HepG2 (cell line): Measurements from ENCODE around the gene ATOSB.

Experiments used
- EP300 ChIP-seq, 3 experiments: sonication (generic) in 1 of 3; formaldehyde crosslinking in 1 of 3; IDR thresholded peaks; 2 replicates each; pipeline versions ENCODE4 v1.5.1 to v1.6.1; 2011 to 2020; ENCODE audit warnings: low read depth in 2 of 3, low read length in 2 of 3, borderline replicate concordance in 1 of 3, improper control_type of control experiment in 1 of 3, mild to moderate bottlenecking in 1 of 3, missing genetic modification reagents in 1 of 3, moderate library complexity in 1 of 3
- GABPB1 ChIP-seq: IDR thresholded peaks from 2 replicates; pipeline ENCODE4 v1.6.1; 2016; ENCODE audit warnings: mild to moderate bottlenecking, missing genetic modification reagents, moderate library complexity, missing compliant biosample characterization
- IRF9 ChIP-seq: sonication (generic); formaldehyde crosslinking; IDR thresholded peaks from 2 replicates; pipeline ENCODE4 v1.8.0; 2022; ENCODE audit warnings: missing genetic modification reagents, mild to moderate bottlenecking, borderline replicate concordance
- MAFK ChIP-seq, 2 experiments: IDR thresholded peaks in 1 of 2; conservative IDR thresholded peaks in 1 of 2; 2 replicates each; pipeline ENCODE4 v1.6.1; 2011; ENCODE audit warnings: improper control_type of control experiment in 2 of 2, low read length in 2 of 2
- MED1 ChIP-seq: sonication (generic); formaldehyde crosslinking; IDR thresholded peaks from 2 replicates; pipeline ENCODE4 v1.4.0; 2020; ENCODE audit warnings: missing genetic modification reagents
- MLX ChIP-seq: IDR thresholded peaks from 2 replicates; pipeline ENCODE4 v1.6.1; 2016
- SP2 ChIP-seq: sonication (generic); formaldehyde crosslinking; IDR thresholded peaks from 2 replicates; pipeline ENCODE4 v1.5.1; 2020; ENCODE audit warnings: mild to moderate bottlenecking, missing genetic modification reagents
- ZKSCAN5 ChIP-seq: sonication (generic); formaldehyde crosslinking; IDR thresholded peaks from 2 replicates; pipeline ENCODE4 v1.5.1; 2020; ENCODE audit warnings: mild to moderate bottlenecking, missing genetic modification reagents
- ZNF367 ChIP-seq: sonication (generic); formaldehyde crosslinking; IDR thresholded peaks from 2 replicates; pipeline ENCODE4 v1.4.0; 2020; ENCODE audit warnings: missing genetic modification reagents, borderline replicate concordance
- TF ChIP-seq, protein P1 (sequence below): sonication (generic); formaldehyde crosslinking; IDR thresholded peaks from 2 replicates; pipeline ENCODE4 v1.4.0; 2020; ENCODE audit warnings: missing genetic modification reagents
- TF ChIP-seq, protein P2 (sequence below): IDR thresholded peaks from 2 replicates; pipeline ENCODE4 v1.6.1; 2012; ENCODE audit warnings: inconsistent platforms
- TF ChIP-seq, protein P3 (sequence below): fragments of 450-650 bp; IDR thresholded peaks from 2 replicates; pipeline ENCODE4 v1.6.1; 2017; ENCODE audit warnings: mild to moderate bottlenecking
- TF ChIP-seq, protein P4 (sequence below): sonication (generic); formaldehyde crosslinking; IDR thresholded peaks from 2 replicates; pipeline ENCODE4 v1.5.0; 2020; ENCODE audit warnings: mild to moderate bottlenecking, missing genetic modification reagents, moderate library complexity

GRCh38 chr9:35074791-35075190 lies 40.9 kb downstream of the ATOSB start:
- TF ChIP-seq MED1 (CRISPR knock-in tag): no peak
- TF ChIP-seq IRF9 (CRISPR knock-in tag): no peak
- TF ChIP-seq, protein P1, sequence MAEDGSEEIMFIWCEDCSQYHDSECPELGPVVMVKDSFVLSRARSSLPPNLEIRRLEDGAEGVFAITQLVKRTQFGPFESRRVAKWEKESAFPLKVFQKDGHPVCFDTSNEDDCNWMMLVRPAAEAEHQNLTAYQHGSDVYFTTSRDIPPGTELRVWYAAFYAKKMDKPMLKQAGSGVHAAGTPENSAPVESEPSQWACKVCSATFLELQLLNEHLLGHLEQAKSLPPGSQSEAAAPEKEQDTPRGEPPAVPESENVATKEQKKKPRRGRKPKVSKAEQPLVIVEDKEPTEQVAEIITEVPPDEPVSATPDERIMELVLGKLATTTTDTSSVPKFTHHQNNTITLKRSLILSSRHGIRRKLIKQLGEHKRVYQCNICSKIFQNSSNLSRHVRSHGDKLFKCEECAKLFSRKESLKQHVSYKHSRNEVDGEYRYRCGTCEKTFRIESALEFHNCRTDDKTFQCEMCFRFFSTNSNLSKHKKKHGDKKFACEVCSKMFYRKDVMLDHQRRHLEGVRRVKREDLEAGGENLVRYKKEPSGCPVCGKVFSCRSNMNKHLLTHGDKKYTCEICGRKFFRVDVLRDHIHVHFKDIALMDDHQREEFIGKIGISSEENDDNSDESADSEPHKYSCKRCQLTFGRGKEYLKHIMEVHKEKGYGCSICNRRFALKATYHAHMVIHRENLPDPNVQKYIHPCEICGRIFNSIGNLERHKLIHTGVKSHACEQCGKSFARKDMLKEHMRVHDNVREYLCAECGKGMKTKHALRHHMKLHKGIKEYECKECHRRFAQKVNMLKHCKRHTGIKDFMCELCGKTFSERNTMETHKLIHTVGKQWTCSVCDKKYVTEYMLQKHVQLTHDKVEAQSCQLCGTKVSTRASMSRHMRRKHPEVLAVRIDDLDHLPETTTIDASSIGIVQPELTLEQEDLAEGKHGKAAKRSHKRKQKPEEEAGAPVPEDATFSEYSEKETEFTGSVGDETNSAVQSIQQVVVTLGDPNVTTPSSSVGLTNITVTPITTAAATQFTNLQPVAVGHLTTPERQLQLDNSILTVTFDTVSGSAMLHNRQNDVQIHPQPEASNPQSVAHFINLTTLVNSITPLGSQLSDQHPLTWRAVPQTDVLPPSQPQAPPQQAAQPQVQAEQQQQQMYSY (CRISPR knock-in tag): no peak
- TF ChIP-seq MAFK (conservative IDR thresholded peaks at IDR 0.05 in 1 of 2, IDR thresholded peaks at IDR 0.05 in 1 of 2; ENCODE audit: low read length in 2 of 2): no peak
- no peak for TF ChIP-seq GABPB1 (CRISPR knock-in tag)
- no peak for TF ChIP-seq SP2 (CRISPR knock-in tag)
- TF ChIP-seq ZKSCAN5 (CRISPR knock-in tag): no peak
- TF ChIP-seq, protein P2, sequence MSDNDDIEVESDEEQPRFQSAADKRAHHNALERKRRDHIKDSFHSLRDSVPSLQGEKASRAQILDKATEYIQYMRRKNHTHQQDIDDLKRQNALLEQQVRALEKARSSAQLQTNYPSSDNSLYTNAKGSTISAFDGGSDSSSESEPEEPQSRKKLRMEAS: no peak
- TF ChIP-seq ZNF367: no peak
- TF ChIP-seq EP300 (IDR thresholded peaks at IDR 0.05; ENCODE audit: low read depth in 2 of 2, low read length in 2 of 2): no peak
- no peak for TF ChIP-seq EP300 (CRISPR knock-in tag; IDR thresholded peaks at IDR 0.05; ENCODE audit: borderline replicate concordance)
- TF ChIP-seq, protein P3, sequence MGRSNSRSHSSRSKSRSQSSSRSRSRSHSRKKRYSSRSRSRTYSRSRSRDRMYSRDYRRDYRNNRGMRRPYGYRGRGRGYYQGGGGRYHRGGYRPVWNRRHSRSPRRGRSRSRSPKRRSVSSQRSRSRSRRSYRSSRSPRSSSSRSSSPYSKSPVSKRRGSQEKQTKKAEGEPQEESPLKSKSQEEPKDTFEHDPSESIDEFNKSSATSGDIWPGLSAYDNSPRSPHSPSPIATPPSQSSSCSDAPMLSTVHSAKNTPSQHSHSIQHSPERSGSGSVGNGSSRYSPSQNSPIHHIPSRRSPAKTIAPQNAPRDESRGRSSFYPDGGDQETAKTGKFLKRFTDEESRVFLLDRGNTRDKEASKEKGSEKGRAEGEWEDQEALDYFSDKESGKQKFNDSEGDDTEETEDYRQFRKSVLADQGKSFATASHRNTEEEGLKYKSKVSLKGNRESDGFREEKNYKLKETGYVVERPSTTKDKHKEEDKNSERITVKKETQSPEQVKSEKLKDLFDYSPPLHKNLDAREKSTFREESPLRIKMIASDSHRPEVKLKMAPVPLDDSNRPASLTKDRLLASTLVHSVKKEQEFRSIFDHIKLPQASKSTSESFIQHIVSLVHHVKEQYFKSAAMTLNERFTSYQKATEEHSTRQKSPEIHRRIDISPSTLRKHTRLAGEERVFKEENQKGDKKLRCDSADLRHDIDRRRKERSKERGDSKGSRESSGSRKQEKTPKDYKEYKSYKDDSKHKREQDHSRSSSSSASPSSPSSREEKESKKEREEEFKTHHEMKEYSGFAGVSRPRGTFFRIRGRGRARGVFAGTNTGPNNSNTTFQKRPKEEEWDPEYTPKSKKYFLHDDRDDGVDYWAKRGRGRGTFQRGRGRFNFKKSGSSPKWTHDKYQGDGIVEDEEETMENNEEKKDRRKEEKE: no peak
- no peak for TF ChIP-seq MLX (CRISPR knock-in tag)
- TF ChIP-seq, protein P4, sequence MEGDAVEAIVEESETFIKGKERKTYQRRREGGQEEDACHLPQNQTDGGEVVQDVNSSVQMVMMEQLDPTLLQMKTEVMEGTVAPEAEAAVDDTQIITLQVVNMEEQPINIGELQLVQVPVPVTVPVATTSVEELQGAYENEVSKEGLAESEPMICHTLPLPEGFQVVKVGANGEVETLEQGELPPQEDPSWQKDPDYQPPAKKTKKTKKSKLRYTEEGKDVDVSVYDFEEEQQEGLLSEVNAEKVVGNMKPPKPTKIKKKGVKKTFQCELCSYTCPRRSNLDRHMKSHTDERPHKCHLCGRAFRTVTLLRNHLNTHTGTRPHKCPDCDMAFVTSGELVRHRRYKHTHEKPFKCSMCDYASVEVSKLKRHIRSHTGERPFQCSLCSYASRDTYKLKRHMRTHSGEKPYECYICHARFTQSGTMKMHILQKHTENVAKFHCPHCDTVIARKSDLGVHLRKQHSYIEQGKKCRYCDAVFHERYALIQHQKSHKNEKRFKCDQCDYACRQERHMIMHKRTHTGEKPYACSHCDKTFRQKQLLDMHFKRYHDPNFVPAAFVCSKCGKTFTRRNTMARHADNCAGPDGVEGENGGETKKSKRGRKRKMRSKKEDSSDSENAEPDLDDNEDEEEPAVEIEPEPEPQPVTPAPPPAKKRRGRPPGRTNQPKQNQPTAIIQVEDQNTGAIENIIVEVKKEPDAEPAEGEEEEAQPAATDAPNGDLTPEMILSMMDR (CRISPR knock-in tag): no peak
